ENCODE measurements around the gene FMNL1. TPM values are rescaled to one million over a fixed set of nuclear protein-coding genes. Genes with fewer than 3 reads are reported as not detected.

FMNL1 gene
- total RNA-seq, 1 donor from 2014 or later: 8.2 TPM

- no peak for DNase-seq
Measured at GRCh38 chr17:45284176-45285140, 62.8 kb downstream of the FMNL1 start.

- no peak for DNase-seq
Measured at GRCh38 chr17:45286286-45286685, 64.6 kb downstream of the FMNL1 start.

- DNase-seq: peak; percentile 96
Measured at GRCh38 chr17:45287526-45288500, 66.1 kb downstream of the FMNL1 start.

DNA sequence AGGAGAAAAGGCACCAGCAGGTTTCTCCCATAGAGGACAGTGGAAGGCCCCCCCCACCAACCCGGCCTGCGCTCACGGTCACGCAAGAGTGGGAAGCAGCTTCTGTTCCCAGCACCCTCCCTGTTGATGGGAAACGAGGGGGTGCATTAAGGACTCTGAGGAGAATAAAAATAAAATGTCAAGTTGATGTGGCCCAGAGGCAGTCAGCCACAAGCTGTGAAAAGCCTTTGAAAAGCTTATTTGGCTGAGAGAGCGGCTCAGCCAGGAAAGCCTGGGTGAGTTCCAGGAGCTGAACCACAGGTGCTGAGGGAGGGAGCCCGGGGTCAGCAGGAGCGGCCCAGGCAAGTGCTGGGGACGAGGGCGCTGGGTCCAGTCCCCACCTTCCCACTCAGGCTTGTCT, 67.1 kb downstream of the FMNL1 start:
- peak; percentile 85 for DNase-seq

GRCh38 chr17:45289301-45290268, 67.9 kb downstream of the FMNL1 start:
- peak; percentile 67 for DNase-seq

DNA sequence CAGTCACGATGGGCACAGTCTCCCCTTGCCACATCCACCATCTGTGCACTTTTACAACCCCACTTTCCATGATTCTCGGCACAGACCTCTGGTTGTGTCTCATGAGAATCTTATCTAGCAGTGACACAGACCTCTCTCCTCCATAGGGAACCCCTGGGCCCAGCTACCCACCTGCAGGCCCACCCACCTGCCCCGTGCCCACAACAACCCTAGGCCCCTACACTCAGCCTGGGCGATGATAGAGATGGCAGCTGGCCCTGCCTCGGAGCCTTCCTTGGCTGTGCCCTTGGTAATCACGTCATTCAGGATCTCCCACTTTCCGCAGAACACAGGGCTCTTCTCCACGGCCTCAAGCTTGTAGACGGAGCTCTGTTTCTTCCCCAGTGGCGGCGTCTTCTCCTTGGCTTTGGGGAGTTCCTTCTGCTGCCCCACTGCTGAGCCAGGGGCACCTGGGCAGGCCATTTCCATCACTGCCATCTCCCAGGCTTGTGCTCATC, 68.6 kb downstream of the FMNL1 start:
- DNase-seq: no peak

DNA sequence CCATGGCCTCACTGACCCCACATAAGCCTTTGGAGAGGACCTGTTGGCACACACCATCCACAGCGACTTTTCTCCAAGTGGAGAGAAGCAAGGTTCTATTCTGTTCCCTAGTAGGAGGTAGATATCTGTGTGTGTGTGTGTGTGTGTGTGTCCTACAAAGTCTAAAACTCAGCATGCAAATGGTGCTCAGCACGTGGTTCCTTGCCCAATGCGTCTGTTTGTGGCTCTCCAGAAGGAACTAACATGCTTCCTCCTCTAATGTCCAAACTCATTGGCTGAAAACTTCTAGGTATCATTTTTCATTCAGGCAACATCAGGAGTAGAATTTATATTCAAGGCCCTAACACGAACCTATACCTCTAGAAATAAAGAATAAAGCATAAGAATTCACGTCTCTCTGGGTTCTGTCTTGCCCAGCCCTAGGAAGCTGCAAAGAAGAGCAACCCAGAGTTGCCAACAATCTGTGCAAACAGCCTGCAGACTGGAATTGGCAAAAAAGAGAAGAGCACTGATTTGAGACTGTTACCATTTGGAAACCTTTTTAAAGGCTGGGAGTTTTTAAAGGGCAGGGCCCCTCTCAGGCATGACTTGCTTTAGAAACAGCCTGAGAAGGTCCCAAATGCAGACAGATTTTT, 69.6 kb downstream of the FMNL1 start:
- peak; percentile 49 for DNase-seq

DNA sequence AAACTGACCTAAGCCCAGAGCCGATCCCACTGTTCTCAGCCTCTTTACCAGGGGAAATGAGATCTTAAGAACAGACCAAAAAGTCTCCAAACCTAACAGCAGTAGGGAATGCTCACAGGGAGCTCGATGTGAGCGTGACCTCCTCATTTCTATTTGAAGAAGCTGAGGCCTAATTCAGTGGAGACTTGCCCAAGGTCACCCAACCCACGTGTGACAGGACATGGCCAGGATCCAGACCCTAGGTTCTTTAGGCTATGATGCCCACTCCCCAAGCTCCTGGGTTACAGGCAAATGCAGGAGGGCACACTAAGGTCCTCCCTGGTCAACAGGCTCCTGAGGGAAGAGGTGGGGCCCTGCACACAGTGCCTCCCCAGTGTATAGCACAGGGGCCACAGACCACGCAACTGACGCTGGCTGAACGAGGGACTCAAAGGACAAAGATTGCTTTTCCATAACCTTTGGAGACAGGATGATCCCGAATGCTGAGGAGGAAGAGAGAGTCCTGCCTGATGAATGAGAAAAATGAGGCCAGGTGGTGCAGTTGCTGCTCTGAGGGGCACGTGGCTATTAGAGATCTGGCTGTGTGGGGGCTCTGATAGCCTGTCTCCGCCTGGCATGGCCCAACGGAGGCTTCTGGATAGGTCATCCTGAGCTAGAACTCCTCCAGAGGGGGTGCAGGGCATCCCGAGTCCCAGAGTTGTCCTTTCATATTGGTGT, 71.2 kb downstream of the FMNL1 start:
- DNase-seq: no peak

DNA sequence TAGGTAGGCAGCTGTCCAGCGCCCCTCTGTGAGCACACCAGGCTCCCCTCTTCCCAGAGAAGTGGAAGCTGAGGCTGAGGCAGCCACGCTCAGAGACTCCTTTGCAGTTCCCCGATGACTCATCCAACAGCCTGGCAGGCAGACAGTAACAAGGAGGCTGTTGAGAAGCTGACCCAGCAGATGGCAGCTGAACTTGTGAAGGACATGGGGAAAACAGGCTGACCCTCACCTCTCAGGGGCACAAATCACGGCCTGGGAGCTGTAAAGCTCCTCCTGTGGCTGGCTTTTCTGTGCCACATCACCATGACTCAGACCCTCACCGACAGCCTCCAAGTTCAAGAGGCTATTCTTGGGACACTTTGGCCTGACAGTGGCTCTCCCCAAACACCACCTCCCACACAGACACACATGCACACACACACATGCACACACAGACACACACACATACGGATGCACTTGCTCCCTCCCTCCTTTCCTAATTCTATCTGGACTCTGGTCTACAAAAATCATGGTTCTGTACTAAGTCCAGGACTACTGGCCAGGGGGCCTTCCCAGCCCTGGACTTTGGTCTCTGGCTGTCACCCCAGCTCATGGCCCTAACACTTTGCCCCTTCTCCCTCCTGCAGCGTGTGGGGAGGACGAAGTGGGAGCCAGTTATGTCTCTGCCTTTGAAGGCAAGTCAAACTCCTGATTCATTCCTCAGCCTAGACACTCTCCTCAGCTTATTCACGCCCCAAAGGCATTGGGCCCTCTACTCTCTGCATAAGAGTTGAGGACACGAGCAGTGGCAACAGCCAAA, 71.9 kb downstream of the FMNL1 start:
- peak; percentile 73 for DNase-seq

- no peak for DNase-seq
Measured at GRCh38 chr17:45294506-45294905, 72.8 kb downstream of the FMNL1 start.

DNA sequence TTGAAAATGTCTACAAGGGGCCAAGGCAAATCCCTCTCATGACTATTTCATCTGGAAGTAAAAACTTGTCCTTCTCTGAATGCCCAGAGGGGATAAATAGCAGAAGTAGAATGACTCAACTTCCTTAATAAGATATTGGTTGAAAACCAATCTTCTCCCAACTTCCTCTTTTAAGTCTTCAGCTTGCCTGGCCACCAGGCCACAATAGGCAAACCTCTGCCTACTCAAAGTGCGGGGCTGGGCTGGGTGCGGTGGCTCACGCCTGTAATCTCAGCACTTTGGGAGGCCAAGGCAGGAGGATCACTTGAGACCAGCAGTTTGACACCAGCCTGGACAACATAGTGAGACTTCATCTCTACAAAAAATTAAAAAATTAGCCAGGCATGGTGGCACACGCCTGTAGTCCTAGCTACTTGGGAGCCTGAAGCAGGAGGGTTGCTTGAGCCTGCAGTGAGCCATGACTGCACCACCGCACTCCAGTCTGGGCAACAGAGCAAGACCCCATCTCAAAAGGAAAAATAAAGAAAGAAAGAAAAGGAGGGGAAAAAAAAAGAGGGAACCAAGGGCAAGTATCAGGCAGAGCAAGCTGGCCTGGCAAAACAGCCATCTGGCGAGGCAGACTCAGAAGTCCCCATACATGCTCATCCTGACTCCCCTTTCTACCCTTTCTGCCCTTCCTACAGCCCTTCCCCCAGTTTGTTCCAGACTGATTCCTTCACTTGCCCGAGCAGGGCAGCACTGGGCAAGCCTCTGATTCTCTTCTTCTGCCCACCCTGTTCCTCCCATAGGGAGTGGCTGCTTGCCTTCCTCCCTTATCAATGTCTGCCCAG, 74.5 kb downstream of the FMNL1 start:
- no peak for DNase-seq

GRCh38 chr17:45296833-45297124, 75.1 kb downstream of the FMNL1 start:
- no peak for DNase-seq

Other genes with a start within 250 kb of the FMNL1 start
- gene DCAKD, start 170.3 kb upstream of the FMNL1 start, total RNA-seq: 42.6 TPM
- gene NMT1, start 160.6 kb upstream of the FMNL1 start, total RNA-seq: 75.8 TPM
- gene PLCD3, start 89.4 kb upstream of the FMNL1 start, total RNA-seq: 70.9 TPM
- 7.1 TPM for gene ACBD4, start 86.2 kb upstream of the FMNL1 start, total RNA-seq
- gene HEXIM1, start 73.4 kb upstream of the FMNL1 start, total RNA-seq: 20.3 TPM
- 5.6 TPM for gene HEXIM2, start 60.0 kb upstream of the FMNL1 start, total RNA-seq
- not detected for gene SPATA32, start 40.2 kb downstream of the FMNL1 start, total RNA-seq
- 14.6 TPM for gene MAP3K14, start 95.1 kb downstream of the FMNL1 start, total RNA-seq
- gene ARHGAP27, start 211.0 kb downstream of the FMNL1 start, total RNA-seq: 37.3 TPM